Measurements from ENCODE around the gene SMYD1. TPM values are rescaled to one million over a fixed set of nuclear protein-coding genes. Genes with fewer than 3 reads are reported as not detected.
A peak's percentile ranks its signal among the peaks of the same experiment; 100 is the strongest.

Gene SMYD1
- total and polyA plus RNA-seq, 2 donors from 2014 or later: not detected

DNA sequence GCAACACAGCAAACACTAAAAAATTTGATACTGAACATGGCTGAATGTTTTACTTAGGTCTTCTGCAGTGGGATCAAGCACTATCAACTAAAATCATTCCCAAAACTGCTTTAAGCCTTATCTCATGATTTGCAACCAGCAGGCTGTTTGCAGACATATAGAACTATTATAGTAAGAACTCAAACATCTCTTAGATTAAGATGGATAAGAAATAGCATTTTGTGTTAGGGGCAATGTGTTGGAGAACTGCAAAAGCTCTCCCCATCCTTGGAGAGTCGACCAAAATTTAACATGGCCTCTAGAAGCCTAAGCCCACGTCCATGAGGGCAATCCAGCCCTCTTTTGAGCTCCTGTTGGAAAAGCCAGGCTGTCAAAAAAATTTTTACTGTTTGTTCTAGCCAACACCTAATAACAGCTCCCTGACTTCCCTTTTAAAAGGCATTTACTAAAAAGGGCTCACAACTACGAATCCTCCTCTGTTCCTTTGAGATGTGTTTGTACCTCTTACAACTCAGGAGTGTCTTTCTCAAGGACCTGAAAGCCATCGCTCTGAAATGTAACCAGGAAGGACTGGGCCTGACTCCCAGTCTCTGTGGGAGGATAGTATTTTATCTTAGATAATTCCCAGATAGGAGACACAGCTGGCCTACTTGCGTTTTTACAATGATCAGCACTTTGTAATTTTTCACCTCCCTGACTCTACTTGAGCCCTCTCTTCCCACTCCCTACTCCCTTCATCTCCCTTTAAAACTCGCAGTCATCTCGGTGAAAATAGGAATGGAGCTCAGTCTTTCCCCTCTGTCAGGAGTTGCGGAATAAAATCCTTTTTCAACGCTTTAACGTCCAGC, 13.5 kb upstream of the SMYD1 start:
- H3K9ac ChIP-seq (ENCODE audit: low read length in 3 of 3): peak overlapping the region in 2 of 3 donors; percentile 94 to 95
- intact Hi-C loops (cut with DNase I): no loop called here
- H3K27me3 ChIP-seq (ENCODE audit: control insufficient read depth, insufficient read depth, low read length): no peaks in the 10 kb centered on the region
- peaks cover 0 to 17% (median 11%) of the 10 kb centered on the region in 3 donors for H3K4me1 ChIP-seq (ENCODE audit: control insufficient read depth in 2 of 3, insufficient read depth in 2 of 3, low read depth in 1 of 3, low read length in 3 of 3)
- H3K36me3 ChIP-seq (ENCODE audit: control insufficient read depth in 2 of 3, insufficient read depth in 3 of 3, low read length in 3 of 3): no peaks in the 10 kb centered on the region
- peak overlapping the region; percentile 81 to 99 (median 94) for H3K4me3 ChIP-seq (ENCODE audit: low read length in 3 of 3)
- peak in 2 of 5 donors; percentile 3 to 7 for DNase-seq
- TF ChIP-seq, protein P1, sequence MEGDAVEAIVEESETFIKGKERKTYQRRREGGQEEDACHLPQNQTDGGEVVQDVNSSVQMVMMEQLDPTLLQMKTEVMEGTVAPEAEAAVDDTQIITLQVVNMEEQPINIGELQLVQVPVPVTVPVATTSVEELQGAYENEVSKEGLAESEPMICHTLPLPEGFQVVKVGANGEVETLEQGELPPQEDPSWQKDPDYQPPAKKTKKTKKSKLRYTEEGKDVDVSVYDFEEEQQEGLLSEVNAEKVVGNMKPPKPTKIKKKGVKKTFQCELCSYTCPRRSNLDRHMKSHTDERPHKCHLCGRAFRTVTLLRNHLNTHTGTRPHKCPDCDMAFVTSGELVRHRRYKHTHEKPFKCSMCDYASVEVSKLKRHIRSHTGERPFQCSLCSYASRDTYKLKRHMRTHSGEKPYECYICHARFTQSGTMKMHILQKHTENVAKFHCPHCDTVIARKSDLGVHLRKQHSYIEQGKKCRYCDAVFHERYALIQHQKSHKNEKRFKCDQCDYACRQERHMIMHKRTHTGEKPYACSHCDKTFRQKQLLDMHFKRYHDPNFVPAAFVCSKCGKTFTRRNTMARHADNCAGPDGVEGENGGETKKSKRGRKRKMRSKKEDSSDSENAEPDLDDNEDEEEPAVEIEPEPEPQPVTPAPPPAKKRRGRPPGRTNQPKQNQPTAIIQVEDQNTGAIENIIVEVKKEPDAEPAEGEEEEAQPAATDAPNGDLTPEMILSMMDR (IDR thresholded peaks at IDR 0.05; ENCODE audit: borderline replicate concordance, extremely low read depth, insufficient read depth): no peak
- H3K27ac ChIP-seq (ENCODE audit: low read depth in 2 of 2, low read length in 2 of 2): peak overlapping the region; percentile 93 to 95
- no peaks in the 10 kb centered on the region for H3K9me3 ChIP-seq (ENCODE audit: control insufficient read depth in 2 of 3, insufficient read depth in 1 of 3, low read length in 3 of 3)
- FAIRE-seq: no peak

- Histone ChIP-seq H3K9me3 (ENCODE audit: control insufficient read depth in 2 of 3, insufficient read depth in 1 of 3, low read length in 3 of 3) (no peaks in the 10 kb centered on the region), H3K36me3 (ENCODE audit: control insufficient read depth in 2 of 3, insufficient read depth in 3 of 3, low read length in 3 of 3) (no peaks in the 10 kb centered on the region), H3K27ac (ENCODE audit: low read depth in 2 of 2, low read length in 2 of 2) (peak overlapping the region; percentile 93 to 95), H3K9ac (ENCODE audit: low read length in 3 of 3) (peak overlapping the region; percentile 75 to 95 (median 94)), H3K4me1 (ENCODE audit: control insufficient read depth in 2 of 3, insufficient read depth in 2 of 3, low read depth in 1 of 3, low read length in 3 of 3) (peaks cover 0 to 17% (median 11%) of the 10 kb centered on the region in 3 donors), H3K4me3 (ENCODE audit: low read length in 3 of 3) (peak overlapping the region; percentile 81 to 99 (median 94)), H3K27me3 (ENCODE audit: control insufficient read depth, insufficient read depth, low read length) (no peaks in the 10 kb centered on the region)
- TF ChIP-seq, protein P1 (IDR thresholded peaks at IDR 0.05; ENCODE audit: borderline replicate concordance, extremely low read depth, insufficient read depth): no peak
- intact Hi-C loops (cut with DNase I): no loop called here
- DNase-seq (peak in 3 of 5 donors; percentile 15 to 69 (median 57)), FAIRE-seq (no peak)
Measured at GRCh38 chr2:88054782-88055370, 12.7 kb upstream of the SMYD1 start.

- intact Hi-C loops (cut with DNase I): no loop called here
- Histone ChIP-seq H3K27me3 (ENCODE audit: control insufficient read depth, insufficient read depth, low read length) (no peaks in the 10 kb centered on the region), H3K36me3 (ENCODE audit: control insufficient read depth in 2 of 3, insufficient read depth in 3 of 3, low read length in 3 of 3) (no peaks in the 10 kb centered on the region), H3K4me3 (ENCODE audit: low read length in 3 of 3) (peak within 1 kb of the TSS; percentile 81 to 99 (median 94)), H3K9ac (ENCODE audit: low read length in 3 of 3) (peak within 1 kb of the TSS; percentile 75 to 95 (median 94)), H3K27ac (ENCODE audit: low read depth in 2 of 2, low read length in 2 of 2) (peak within 1 kb of the TSS; percentile 93 to 95), H3K4me1 (ENCODE audit: control insufficient read depth in 2 of 3, insufficient read depth in 2 of 3, low read depth in 1 of 3, low read length in 3 of 3) (peaks cover 0 to 17% (median 11%) of the 10 kb centered on the region in 3 donors), H3K9me3 (ENCODE audit: control insufficient read depth in 2 of 3, insufficient read depth in 1 of 3, low read length in 3 of 3) (no peaks in the 10 kb centered on the region)
- TF ChIP-seq, protein P1 (IDR thresholded peaks at IDR 0.05; ENCODE audit: borderline replicate concordance, extremely low read depth, insufficient read depth): no peak
- FAIRE-seq: no peak
- DNase-seq: peak; percentile 95 to 99 (median 98)
Measured at GRCh38 chr2:88055371-88056128, 12.1 kb upstream of the SMYD1 start, which contains the start of gene KRCC1. Gene KRCC1, minus strand, starts transcription at chr2:88055783. Its CDS starts 27,220 bp downstream, at chr2:88028563.
